HG03442 (cell line): Measurements from ENCODE around the gene ALDH18A1.

Source experiments
- ATAC-seq: cut with Tn5 transposase; IDR thresholded peaks from one replicate; pipeline ENCODE4 v1.9.1; 2021; ENCODE audit warnings: mild to moderate bottlenecking, moderate library complexity; ENCODE audit not compliant: unreplicated experiment

The ALDH18A1 gene

DNA sequence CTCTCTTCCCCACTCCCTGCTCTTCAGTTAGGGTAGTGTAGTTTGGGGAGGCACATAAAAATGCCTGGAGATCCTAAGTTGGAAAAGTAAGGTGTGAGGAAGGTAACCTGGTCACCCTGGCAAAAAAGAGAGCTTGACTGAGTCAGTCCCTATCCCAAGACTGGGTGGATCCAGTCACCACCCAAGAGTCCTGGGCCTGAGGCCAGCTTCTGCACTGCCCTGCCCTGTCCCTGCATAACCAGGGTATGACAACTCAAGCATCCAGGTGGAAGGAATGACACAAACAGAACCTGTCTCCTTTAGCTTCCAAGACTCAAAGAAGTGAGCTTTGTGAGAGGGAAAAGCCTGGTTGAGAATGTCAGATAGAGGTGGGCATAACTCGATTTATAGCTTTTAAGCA lies 68.5 kb downstream of the ALDH18A1 start:
- ATAC-seq, result no peak

DNA sequence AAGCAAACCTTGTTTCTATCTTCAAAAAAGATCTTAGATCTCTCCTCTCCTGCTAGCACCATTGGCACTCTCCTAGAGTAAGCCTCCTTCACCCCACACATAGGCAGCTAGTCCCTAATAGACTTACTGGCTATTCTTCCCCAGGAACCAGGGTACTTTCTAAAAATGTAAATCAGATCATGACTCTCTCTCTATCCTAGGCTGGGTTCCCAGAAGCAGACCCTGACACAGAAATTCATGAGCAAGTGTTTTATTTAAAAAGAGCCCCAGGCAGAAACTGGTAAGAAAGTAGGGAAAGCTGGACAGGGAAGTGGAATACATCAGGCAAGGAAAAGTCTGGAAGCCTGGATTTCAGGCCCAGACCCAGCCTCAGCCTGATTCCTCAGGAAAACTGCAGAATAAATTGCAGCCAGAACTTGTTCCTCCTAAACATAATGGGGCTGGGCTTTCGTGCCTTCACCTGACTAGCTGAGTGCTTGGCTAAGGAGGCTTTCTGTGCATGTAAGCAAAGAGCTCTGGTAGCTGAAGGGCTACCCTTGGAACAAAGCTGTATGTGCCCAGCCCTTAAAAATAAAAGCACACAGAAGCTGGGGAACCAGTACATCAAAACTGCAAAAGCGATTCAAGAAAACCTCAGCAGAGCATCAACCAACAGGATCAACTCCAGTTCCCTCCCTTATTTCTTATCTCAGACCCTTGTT lies 76.5 kb downstream of the ALDH18A1 start:
- ATAC-seq, result no peak

DNA sequence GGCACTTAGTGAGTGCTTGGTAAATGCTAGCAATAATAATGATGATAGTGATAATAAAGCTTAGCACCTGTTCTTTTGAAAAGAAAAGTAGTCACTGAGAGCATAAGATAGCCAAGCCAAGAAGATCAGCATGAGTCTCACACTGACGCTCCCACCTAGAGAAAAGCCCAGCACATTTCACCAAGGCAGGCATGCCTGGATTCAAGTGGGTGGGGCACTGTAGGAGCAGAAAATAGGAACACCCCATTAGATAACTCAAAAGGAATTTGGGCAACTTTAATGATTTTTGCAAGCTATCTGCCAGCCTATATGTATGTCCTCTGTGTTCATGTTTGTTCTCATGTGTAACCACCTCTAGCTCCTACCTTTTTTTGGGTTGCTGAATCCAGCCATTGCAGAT lies 77.2 kb downstream of the ALDH18A1 start:
- ATAC-seq, result no peak

DNA sequence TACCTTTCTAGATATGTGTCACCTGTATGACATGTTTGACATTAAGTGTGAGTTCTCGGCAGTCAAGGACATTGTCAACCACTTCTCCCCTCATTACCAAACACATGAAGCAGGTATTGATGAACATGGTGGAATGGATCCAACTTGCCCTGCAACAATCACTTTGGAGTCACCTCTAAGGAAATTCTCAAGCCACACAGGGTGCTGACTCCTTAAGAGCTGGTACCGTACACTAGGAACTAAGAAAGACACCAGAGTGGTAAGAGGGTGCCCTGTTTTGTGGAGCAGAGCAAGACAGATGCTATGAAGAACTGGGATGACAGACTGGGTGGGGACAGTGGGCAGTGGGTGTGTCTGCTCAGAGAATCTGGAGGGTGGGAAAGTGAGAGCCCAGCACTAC lies 77.9 kb downstream of the ALDH18A1 start:
- no peak for ATAC-seq

DNA sequence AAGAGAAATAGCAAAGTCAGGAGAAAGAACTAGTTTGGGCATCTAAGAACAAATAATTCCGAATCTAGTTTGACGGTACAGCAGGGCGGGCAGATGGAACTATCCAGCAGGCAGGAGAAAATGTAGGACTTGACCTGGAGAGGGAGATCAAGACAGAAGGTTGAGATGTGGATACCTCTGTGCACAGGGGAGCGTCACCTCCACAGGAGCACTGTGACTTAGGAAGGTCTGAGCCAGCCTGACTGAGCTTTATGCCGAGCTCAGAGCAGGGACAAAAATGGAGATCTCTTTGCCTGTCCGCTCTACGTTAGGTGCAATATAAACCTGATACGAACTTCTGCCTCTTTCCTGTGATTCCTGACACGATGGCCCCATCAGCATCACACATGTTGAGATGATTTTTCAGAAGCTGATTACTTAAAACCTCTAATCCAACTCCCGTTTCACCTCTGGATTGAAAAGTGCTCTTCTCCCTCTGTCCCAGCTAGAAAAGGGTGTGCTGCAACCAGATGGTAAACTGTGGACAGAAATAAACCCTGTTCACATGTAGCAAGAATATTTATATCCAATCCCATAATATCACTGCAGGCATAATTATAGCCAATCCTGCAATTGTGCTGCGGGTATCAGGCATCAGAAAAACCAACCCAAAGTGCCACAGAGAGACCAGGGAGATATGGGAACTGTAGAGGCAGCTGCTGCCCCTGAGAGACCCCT lies 81.7 kb downstream of the ALDH18A1 start:
- no peak for ATAC-seq

DNA sequence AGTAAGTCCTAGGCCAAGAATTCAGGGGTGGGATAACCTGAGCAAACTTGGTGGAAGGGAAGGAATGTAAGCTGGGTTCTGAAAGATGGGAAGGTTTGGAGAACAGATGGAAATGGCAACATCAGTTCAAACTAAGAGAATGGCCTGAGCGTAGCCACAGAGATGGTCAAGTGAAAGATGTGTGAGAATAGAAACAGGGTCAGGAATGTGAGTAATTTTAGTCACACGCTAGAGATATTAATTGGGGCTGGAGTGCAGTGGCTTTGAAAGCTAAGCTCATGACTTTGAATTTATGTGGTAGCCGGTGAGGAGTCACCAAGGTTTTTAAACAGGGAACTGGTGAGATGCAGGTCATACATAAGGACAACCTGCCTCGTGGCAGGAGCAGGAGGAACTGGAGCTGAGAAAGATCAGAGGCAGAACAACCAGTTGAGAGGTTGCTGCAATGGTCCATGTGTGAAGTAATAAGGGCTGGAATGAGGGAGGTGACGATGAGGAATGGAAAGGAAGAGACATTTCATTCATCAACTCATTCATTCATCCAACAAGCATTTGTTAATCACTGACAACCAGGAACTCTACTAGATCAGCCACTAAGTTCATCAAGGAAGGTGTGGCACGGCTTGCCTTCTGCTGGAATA lies 82.4 kb downstream of the ALDH18A1 start:
- no peak for ATAC-seq

DNA sequence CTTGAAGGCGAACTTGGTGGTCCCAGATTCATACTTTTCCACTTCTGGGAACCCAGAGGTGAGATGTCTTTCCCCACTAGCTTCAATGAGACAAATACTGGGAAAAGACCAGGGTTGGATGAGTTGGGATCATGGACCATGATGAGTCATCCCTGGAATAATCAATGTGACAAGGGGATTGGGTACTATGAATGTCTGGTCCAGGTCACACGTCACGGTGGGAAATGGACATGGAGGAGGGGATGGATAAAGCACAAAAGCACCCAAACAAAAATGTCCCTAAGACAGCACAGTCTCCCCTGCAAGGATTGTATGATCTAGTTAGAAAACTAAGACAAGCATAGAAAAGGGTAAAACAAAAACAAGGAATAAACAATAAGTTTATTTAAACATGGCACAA lies 83.0 kb downstream of the ALDH18A1 start:
- ATAC-seq, result no peak

DNA sequence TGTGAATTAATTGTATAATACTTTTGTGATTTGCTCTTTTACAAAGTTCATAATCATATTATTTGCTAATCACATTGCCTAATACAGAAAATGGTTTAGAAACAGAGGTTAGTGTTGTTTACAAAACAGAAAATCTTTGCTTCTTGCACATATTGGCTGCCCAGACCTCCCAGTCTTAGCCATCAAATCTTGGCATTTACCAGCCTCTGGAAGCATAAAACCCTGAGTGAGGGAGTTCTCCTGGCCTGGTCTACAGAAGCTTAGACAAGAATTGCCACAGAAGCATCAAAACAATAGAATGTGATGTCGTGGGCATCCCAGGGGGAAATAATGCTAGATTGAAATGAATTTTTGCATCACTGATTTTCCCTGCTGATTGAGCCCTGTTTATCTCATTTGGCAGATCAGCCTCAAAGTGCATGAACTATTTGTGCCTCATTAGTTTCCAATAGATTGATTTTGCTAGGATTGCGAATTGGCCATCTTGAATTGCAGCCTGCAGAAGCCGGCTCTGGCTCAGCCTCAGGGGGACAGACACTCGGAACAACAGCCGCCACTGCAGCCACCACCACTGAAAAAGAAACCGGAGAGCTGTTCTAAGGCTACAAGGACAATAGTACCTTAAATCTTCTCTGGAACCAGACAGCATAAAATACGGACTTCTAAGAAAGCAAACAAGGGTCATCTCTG lies 84.2 kb downstream of the ALDH18A1 start:
- ATAC-seq, result no peak

DNA sequence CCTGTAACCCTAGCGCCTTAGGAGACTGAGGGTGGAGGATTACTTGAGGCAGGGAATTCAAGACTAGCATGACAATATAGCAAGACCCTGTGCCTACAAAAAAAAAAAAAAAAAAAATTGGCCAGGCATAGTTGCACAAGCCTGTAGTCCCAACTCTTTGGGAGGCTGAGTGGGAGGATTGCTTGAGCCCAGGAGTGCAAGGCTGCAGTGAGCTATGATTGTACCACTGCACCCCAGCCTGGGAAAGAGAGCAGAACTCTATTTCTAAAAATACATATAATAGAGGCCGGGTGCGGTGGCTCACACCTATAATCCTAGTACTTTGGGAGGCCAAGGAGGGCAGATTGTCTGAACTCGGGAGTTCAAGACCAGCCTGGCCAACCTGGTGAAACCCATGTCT lies 85.1 kb downstream of the ALDH18A1 start:
- no peak for ATAC-seq

DNA sequence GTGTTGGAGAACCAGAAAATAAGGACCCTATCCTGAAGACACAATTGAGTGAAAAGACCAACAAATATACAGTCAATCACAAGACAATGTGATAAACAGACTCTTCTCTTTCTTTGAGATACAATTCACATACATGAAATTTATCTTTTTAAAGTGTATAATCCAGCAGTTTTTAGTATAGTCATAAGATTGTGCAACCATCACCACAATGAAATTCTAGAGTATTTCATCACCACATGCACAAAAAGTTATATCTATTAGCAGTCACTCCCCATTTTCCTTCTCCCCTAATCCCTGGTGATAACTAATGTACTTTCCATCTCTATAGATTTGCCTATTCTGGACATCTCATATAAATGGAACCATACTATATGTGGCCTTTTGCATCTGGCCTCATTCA lies 87.1 kb downstream of the ALDH18A1 start:
- ATAC-seq, result no peak

DNA sequence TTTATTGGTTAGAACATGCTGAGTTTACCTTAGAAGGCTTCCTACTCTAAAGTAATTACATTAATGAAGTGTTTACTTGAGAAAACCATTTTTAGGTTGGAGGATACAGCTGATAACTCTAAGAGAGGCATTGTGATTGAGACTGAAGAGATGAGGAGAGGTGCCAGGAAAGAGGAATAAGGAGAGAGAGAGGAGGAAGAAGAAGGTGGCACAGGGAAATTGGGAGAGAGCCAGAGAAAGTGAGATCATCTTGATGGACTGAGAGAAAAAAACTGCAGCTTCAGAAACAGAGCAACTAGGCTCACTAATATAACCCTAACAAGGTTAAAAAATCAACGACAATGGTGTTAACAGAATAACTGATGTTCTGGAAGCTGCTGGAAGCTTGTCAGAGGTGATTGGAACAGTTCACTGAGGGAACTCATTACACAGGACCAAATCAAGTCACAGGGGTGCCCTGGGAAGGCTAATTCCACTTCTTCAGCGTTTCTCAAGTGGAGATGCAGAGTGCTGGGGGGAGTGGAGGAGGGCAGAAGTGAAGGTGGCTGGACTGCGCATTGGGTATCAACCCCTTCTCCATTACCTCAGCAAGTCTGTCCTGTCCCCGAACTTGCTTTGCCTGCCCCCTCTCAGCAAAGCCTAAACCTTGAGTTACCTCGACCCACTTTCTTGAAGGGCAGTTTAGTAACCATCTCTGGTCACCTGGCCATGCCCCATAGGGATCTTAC lies 88.4 kb downstream of the ALDH18A1 start:
- no peak for ATAC-seq

DNA sequence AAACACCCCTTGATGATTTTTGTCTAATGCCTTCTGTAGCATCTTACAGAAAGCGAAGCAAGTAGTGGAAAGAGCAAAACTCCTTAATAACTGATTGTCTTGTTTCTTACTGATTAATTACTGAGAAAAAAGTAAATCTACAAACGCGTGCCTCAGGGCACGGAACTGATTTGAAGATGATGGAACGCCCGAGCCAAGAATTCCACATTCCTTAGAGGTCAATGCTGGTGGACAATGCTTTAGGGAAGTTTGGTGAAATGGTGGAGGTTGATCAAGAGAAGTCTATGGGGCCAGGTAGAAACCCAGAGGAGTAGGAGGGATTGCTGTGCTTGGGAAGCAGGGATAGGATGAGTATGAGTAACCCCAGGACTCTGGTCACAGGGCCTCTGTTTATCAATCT lies 90.4 kb downstream of the ALDH18A1 start:
- ATAC-seq, result no peak

DNA sequence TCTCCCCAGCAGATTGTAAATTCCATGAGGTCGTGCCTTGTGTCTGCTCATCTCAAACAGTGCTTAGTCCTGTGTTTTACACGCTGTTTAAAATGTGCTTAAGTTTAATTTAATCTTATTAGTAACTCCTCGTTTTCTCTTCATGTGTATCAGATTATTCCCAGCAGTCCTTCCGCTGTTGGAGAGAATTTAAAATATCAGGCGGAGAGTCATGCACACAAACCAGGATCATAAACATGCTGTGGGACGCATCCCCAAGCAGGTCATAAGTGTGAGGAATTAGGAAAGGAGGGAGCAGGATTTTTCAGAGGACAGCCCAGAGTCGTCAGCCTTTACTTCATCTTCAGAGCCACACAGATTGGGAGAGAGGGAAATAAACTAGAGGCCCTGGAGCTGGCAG lies 91.2 kb downstream of the ALDH18A1 start:
- ATAC-seq, result no peak

DNA sequence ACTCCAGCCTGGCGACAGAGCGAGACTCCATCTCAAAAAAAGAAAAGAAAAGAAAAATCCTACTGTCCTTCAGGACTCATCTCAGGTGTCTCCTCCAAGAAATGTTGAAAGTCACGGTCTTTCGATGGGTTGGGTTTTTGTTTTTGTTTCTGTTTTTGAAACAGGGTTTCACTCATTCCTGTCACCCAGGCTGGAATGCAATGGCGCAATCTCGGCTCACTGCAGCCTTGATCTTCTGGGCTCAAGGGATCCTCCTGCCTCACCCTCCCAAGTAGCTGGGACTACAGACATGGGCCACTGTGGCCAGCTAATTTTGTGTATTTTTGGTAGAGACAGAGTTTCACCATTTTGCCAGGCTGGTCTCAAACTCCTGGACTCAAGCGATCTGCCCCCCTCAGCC lies 92.2 kb downstream of the ALDH18A1 start:
- ATAC-seq, result no peak

DNA sequence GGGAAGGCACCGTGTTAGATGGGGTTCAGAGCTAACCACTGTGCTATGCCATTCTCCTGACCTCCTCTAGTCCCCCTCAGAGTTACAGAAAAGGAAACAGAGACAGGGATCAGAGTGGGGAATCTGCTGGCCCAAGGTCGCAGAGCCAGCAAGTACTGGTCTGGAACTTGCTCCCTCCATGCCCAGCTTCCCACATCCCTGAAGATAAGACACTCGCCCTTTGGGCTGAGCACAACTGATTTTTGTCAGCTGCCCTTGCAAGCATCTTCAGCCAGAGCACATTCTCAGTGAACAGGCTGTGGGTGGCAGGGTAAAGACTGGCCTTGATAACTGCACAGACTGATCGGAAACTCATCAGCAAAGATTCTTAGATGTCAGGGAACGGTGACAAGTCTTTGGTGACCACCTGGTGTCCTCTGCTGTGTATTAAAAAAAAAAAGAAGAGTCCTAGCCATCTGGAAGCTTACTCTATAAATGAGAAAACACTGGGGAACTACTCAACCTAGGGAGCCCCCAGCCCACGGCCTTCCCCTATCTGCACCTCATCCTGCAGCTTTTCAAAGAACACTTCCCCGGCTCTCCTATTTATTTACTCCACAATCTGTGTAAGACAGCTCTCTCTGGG lies 94.1 kb downstream of the ALDH18A1 start:
- no peak for ATAC-seq

DNA sequence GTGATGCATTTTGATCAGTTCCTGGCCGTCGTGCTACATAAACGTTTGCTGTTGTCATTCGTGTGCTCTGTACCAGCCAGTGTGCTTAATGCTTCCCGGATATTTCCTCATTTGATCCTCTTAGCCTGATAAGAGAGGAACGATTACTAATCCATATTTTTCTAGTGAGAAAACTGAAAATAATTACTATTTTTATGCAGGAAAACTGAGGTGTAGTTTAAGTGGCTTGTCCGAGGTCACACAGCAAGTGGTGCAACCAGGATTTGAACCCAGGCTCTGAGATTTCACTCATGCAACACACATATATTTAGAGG lies 94.7 kb downstream of the ALDH18A1 start:
- ATAC-seq, result no peak

DNA sequence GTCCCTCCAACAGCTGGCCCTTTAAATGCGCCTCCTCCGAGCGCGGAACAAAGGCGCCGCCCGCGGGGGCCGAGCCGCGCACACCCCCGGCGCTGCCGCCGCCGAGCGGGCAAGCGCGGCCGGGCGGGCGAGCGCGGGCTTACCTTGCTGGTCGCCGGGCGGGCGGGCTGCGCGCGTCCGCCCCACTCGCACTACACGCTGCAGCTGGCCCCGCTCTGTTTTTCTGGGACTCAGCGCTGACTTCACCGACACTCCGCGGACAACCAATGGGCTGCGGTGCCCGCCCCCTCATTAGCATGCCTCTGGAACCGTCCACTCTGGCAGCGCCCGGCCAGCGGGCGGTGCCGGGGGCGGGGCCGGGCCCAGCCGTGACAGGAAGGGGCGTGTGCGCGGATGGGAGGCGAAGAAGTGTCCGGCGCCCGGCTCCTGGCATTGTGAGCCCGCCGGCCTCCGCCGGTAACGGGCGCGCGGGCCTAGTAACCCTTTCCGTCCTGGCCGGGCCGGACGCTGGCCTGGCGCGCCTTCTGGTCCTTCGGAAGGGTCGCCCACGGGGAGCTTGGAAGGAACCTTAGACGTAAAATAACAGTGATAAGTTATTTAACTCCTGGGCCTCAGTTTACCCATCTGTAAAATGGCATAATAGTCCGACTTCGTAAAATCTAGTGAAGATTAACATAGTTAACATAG lies 95.2 kb downstream of the ALDH18A1 start, which contains the start of gene SORBS1:
TSS of gene SORBS1 (minus strand) at position 195 of the 687 bp plus-strand sequence. CDS start 120,236 bp downstream, outside the sequence.
- peak; percentile 99 for ATAC-seq

DNA sequence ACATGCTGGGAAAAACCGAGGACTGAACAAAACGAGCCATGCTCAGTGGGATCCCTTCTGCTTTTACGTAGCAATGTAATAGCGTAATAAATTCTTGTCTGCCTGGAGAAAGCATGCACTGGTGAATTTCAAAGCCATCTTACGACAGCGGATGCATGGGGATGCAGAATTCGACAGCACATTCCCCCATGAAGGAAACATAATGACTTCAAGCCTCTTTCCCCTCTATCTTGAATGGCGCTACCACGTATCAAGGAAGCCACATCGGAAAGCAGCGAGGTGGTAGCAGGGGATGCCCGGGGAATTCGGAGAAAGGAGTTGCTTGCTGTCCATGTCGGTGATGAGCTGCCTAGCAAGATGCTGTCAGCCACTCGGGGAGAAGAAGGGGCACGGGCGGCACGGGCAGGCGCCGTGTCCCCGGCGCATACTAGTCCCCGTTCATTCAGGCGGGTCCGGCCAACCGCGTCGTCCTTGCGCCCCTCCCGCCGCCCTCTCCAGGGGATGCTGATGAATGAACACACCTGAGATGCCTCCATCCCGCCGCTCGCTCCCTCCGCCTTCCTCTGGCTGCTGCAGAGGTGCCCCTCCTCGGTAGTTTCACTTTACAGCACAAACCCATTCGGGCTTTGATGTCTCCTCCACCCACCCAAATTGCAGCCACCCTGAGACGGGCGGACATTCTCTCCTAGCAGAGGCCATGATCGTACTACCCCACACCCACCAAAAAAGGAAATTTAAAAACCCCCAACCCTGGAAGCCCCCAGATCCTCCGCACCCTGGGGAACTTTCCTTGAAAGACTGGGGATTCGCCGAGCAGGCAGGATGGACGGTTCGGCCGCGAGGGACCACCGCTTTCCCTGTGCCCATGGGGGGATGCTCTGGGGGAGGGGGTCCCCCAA lies 96.0 kb downstream of the ALDH18A1 start:
- ATAC-seq, result no peak

DNA sequence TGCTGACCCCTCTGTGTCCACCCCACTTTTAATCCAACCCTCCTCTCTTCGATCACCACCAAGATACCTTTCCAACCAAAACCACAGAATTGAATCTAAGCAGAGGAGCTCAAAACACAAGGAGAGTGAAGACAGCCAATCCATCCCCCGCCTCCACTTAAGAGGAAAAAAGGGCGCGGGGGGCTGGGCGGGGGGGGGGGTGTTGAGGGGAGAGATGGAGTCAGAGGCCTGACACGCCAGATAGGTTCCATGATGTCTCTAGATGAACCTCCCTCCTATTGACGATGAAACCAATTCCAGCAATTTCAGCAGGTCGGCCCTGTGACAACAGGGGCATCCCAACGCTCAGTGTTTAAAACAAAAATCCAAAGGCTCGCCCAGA lies 96.6 kb downstream of the ALDH18A1 start:
- no peak for ATAC-seq
